Measurements from ENCODE around the gene MBOAT2.

Gene MBOAT2

DNA sequence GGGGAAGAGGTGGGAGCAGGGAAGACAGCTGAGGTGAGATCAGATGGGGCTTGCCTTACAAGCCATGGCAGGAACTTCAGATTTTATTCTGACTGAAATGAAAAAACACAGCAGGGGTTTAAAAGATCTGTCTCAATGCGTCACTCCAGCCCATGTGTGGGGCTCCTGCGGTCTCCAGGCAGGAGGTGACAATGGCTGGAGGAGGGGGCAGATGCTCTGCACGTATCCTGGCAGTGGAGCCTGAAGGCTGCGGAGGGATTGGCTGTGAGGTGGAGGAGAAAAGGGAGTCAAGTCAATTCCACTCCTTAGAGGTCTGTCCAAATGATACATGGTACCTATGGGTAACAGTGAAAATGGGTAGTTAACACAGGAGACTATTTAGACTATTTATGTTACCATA lies 125.6 kb downstream of the MBOAT2 start:
- intact Hi-C loops (cut with micrococcal nuclease): no loop called here
- H3K27me3 Mint-ChIP-seq: no peaks in the 10 kb centered on the region
- H3K4me1 Mint-ChIP-seq (ENCODE audit: low read depth): peaks cover 4% of the 10 kb centered on the region
- H3K9me3 Mint-ChIP-seq: no peaks in the 10 kb centered on the region
- no peak overlapping the region for H3K27ac Mint-ChIP-seq
- peaks cover 36% of the 10 kb centered on the region for H3K36me3 Mint-ChIP-seq (ENCODE audit: low read depth)
- no peak overlapping the region for H3K4me3 Mint-ChIP-seq

DNA sequence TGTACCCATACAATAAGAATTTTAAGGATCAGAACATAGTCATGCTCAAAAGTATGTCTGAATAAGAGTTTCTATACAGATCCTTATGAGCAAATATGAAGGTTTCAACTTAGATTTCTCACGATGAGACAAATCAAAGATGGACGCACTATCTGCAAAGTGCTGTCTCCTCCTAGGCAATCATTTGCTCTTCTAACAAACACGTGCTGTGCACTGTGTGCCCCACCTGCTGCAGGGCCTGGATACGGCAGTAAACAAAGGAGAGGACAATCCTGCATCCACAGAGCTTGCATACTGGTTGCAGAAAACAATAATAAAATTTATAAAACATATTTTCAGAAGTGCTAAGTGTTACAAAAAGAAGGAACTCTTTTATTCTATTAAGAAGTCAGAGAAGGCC lies 126.2 kb downstream of the MBOAT2 start:
- H3K4me3 Mint-ChIP-seq: no peak overlapping the region
- H3K4me1 Mint-ChIP-seq (ENCODE audit: low read depth): peaks cover 4% of the 10 kb centered on the region
- H3K9me3 Mint-ChIP-seq: no peaks in the 10 kb centered on the region
- H3K36me3 Mint-ChIP-seq (ENCODE audit: low read depth): peaks cover 38% of the 10 kb centered on the region
- no peak overlapping the region for H3K27ac Mint-ChIP-seq
- intact Hi-C loops (cut with micrococcal nuclease): no loop called here
- no peaks in the 10 kb centered on the region for H3K27me3 Mint-ChIP-seq

DNA sequence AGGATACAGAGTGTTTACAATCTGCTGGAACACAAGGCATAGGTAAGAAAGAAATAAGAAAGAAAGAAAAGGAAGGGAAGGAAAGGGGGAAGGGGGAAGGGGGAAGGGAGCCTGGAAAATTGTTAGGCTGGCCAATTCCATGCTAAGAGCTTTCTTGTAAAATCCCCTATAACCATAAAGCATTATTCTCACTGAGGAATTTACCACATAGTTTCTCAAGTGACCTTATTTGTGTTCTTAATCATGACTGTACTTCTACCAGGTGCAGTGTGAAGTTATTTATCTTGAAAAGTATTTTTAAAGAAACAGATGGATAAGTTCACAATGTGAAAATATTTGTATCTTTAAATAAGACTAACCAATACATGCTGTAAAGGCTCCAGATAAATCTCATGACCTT lies 126.9 kb downstream of the MBOAT2 start:
- Mint-ChIP-seq H3K4me1 (ENCODE audit: low read depth) (peaks cover 4% of the 10 kb centered on the region), H3K9me3 (no peaks in the 10 kb centered on the region), H3K4me3 (no peak overlapping the region), H3K36me3 (ENCODE audit: low read depth) (peaks cover 44% of the 10 kb centered on the region), H3K27ac (no peak overlapping the region), H3K27me3 (no peaks in the 10 kb centered on the region)
- intact Hi-C loops (cut with micrococcal nuclease): no loop called here

DNA sequence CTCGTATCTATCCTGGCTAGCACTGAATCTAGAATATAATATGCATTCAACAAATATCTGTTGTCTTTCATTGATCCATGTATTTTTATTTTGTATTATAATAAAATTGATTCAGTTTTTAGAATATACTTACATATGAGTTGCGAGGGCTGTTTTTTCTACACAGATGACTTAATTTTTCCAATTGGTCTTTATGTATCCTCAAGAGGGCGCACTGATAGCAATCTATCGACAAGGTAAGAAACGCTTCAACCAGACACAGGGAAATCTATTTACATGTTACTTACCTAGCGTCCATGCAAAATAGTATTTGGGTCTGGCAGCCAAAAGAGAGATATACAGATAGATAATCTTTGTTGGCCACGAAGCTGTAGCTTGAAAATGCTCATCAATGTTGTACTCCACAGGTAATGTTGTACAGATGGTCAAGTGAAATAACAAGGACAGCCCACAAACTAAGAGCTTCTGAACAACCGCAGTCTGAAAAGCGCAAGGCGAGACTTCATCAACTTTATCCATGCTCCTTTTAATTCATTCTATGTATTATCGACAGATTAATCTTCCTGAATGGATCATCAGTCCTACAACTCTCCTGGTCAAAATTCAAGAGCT lies 130.6 kb downstream of the MBOAT2 start:
- peaks cover 4% of the 10 kb centered on the region for H3K4me1 Mint-ChIP-seq (ENCODE audit: low read depth)
- no peak overlapping the region for H3K27ac Mint-ChIP-seq
- intact Hi-C loops (cut with micrococcal nuclease): loop anchor here (2.0 kb wide), 1 partner anchor 266 kb away; no protein-coding TSS in a partner anchor
- no peaks in the 10 kb centered on the region for H3K9me3 Mint-ChIP-seq
- H3K4me3 Mint-ChIP-seq: no peak overlapping the region
- H3K36me3 Mint-ChIP-seq (ENCODE audit: low read depth): peaks cover 22% of the 10 kb centered on the region
- no peaks in the 10 kb centered on the region for H3K27me3 Mint-ChIP-seq

GRCh38 chr2:8870441-8870840 lies 133.0 kb downstream of the MBOAT2 start:
- H3K27me3 Mint-ChIP-seq: no peaks in the 10 kb centered on the region
- H3K27ac Mint-ChIP-seq: no peak overlapping the region
- peaks cover 19% of the 10 kb centered on the region for H3K36me3 Mint-ChIP-seq (ENCODE audit: low read depth)
- no peaks in the 10 kb centered on the region for H3K9me3 Mint-ChIP-seq
- no peak overlapping the region for H3K4me3 Mint-ChIP-seq
- intact Hi-C loops (cut with micrococcal nuclease): no loop called here
- H3K4me1 Mint-ChIP-seq (ENCODE audit: low read depth): peaks cover 4% of the 10 kb centered on the region

- Mint-ChIP-seq H3K9me3 (no peaks in the 10 kb centered on the region), H3K36me3 (ENCODE audit: low read depth) (peaks cover 36% of the 10 kb centered on the region)
Measured at GRCh38 chr2:8867363-8867762, 136.1 kb downstream of the MBOAT2 start.

DNA sequence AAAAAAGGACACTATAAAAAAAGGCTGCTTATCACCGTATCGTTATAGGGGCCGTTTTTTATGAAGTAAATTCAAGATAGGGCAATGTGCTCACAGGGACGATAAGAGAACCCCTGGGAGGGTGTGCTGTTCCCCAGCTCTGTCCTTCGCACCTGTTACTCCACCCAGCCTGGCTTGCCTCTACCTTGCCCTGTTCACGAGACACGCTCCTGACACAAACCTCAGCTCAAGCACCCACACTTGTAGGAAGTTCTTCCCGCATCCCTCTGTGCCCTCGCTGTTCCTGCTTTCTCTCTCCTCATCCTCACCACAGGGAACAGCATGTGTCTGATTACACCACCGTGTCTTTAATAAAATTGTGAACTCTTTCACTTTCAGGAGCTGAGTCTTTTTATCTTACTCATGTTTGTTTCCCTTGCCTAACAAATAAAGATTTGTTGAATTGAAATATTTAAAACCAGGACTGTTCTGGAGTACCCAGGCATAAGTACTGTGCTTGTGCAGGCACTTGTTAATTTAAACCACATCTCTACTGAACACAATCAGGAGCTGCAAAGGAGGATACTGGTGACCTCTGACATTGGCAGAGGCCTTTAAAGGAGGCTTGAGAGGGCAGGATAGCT lies 140.0 kb downstream of the MBOAT2 start:
- no peaks in the 10 kb centered on the region for H3K27me3 Mint-ChIP-seq
- H3K4me3 Mint-ChIP-seq: no peak overlapping the region
- H3K9me3 Mint-ChIP-seq: no peaks in the 10 kb centered on the region
- H3K4me1 Mint-ChIP-seq (ENCODE audit: low read depth): no peaks in the 10 kb centered on the region
- no peak overlapping the region for H3K27ac Mint-ChIP-seq
- intact Hi-C loops (cut with micrococcal nuclease): no loop called here
- H3K36me3 Mint-ChIP-seq (ENCODE audit: low read depth): peaks cover 48% of the 10 kb centered on the region

More at GRCh38 chr2:8867363-8867762, 136.1 kb downstream of the MBOAT2 start:
- Mint-ChIP-seq H3K27ac (no peak overlapping the region), H3K27me3 (no peaks in the 10 kb centered on the region), H3K4me1 (ENCODE audit: low read depth) (no peaks in the 10 kb centered on the region), H3K4me3 (no peak overlapping the region)
- intact Hi-C loops (cut with micrococcal nuclease): no loop called here

DNA sequence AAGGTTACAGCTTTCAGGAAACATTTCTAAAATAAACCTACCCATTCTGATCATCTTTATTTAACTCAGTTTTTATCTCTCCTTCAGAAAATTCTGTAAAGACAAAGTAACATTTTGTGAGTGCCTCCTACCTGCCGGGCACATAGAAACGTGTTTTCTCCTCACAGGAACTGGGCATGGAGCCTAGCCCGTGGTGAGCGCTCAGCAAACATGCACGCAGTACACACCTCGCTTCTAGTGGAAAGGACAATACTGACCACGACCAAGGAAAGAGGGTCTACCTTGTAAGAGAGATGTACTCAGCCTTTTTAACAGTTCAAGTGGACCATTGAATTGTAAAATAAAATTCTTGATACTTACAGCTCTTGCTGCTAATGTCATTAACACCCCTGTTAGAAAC lies 141.3 kb downstream of the MBOAT2 start:
- H3K27ac Mint-ChIP-seq: no peak overlapping the region
- H3K36me3 Mint-ChIP-seq (ENCODE audit: low read depth): peaks cover 50% of the 10 kb centered on the region
- H3K27me3 Mint-ChIP-seq: no peaks in the 10 kb centered on the region
- intact Hi-C loops (cut with micrococcal nuclease): no loop called here
- no peaks in the 10 kb centered on the region for H3K9me3 Mint-ChIP-seq
- H3K4me1 Mint-ChIP-seq (ENCODE audit: low read depth): no peaks in the 10 kb centered on the region
- no peak overlapping the region for H3K4me3 Mint-ChIP-seq

DNA sequence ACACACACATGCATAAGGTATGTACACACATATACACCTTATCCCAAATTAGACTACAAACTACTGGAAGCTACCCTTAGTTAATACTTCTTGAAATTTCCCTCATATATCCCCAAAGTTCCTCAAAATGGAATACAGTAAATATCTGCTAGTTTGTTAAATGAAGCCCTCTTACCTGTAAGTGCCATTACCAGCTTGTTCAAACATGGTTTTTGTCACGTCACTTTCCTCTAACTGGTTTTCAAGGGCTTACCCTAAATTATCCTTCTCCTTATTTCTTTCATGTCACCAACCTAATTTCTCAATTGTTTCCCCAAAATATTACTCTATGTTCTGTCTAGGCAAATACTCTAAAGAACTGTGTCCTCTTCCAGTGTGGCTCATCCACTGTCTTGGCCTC lies 141.7 kb downstream of the MBOAT2 start:
- H3K4me1 Mint-ChIP-seq (ENCODE audit: low read depth): no peaks in the 10 kb centered on the region
- H3K27me3 Mint-ChIP-seq: no peaks in the 10 kb centered on the region
- H3K27ac Mint-ChIP-seq: no peak overlapping the region
- intact Hi-C loops (cut with micrococcal nuclease): no loop called here
- H3K9me3 Mint-ChIP-seq: no peaks in the 10 kb centered on the region
- H3K36me3 Mint-ChIP-seq (ENCODE audit: low read depth): peaks cover 47% of the 10 kb centered on the region
- H3K4me3 Mint-ChIP-seq: no peak overlapping the region

DNA sequence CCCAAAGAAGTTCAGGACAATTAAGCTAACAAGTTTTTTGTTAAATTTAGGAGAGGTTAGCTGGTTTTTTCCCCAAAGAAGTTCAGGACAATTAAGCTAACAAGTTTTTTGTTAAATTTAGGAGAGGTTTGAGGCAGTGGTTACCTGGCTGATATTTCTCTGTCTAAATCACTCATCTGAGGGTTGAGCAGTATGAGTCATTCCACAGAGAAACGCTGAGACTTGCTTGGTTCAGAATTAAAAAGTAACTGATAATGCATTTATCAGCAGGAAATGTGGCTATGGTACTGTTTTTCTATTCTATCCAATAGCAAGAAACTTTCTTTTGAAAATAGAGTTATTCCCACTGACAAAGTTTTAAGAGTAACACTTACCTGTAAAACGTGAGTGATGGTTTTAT lies 143.2 kb downstream of the MBOAT2 start:
- no peaks in the 10 kb centered on the region for H3K4me1 Mint-ChIP-seq (ENCODE audit: low read depth)
- H3K9me3 Mint-ChIP-seq: no peaks in the 10 kb centered on the region
- H3K4me3 Mint-ChIP-seq: no peak overlapping the region
- no peak overlapping the region for H3K27ac Mint-ChIP-seq
- H3K27me3 Mint-ChIP-seq: no peaks in the 10 kb centered on the region
- peaks cover 47% of the 10 kb centered on the region for H3K36me3 Mint-ChIP-seq (ENCODE audit: low read depth)
- intact Hi-C loops (cut with micrococcal nuclease): no loop called here

GRCh38 chr2:8858910-8859309 lies 144.6 kb downstream of the MBOAT2 start:
- no peak overlapping the region for H3K4me3 Mint-ChIP-seq
- no peaks in the 10 kb centered on the region for H3K4me1 Mint-ChIP-seq (ENCODE audit: low read depth)
- no peak overlapping the region for H3K27ac Mint-ChIP-seq
- H3K27me3 Mint-ChIP-seq: no peaks in the 10 kb centered on the region
- intact Hi-C loops (cut with micrococcal nuclease): no loop called here
- H3K36me3 Mint-ChIP-seq (ENCODE audit: low read depth): peaks cover 37% of the 10 kb centered on the region
- no peaks in the 10 kb centered on the region for H3K9me3 Mint-ChIP-seq

GRCh38 chr2:8858264-8858663 lies 145.2 kb downstream of the MBOAT2 start:
- no peak overlapping the region for H3K27ac Mint-ChIP-seq
- intact Hi-C loops (cut with micrococcal nuclease): no loop called here

DNA sequence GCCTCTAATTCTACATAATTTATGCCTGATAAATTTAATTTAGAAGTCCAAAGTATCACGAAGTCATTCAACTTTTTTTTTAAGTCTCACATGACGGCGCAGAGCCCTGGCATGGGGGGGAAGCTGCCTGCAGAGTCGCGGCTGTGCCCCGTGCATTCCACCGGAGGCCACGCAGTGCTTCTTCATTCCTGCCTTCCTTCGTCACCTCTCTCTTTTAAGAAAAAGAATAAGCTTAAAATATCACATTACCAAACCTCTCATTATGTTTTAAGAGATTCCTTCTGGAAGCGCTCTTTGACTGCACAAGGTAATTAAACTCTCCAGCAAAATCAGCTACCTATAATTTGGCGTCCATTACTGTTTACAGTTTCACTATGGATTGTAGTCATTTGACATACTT lies 145.8 kb downstream of the MBOAT2 start:
- intact Hi-C loops (cut with micrococcal nuclease): no loop called here
- Mint-ChIP-seq H3K27ac (no peak overlapping the region), H3K4me3 (no peak overlapping the region), H3K9me3 (no peaks in the 10 kb centered on the region), H3K36me3 (ENCODE audit: low read depth) (peaks cover 30% of the 10 kb centered on the region), H3K4me1 (ENCODE audit: low read depth) (no peaks in the 10 kb centered on the region), H3K27me3 (no peaks in the 10 kb centered on the region)

More at GRCh38 chr2:8858264-8858663, 145.2 kb downstream of the MBOAT2 start:
- Mint-ChIP-seq H3K4me1 (ENCODE audit: low read depth) (no peaks in the 10 kb centered on the region), H3K4me3 (no peak overlapping the region), H3K36me3 (ENCODE audit: low read depth) (peaks cover 31% of the 10 kb centered on the region), H3K27me3 (no peaks in the 10 kb centered on the region), H3K9me3 (no peaks in the 10 kb centered on the region)

DNA sequence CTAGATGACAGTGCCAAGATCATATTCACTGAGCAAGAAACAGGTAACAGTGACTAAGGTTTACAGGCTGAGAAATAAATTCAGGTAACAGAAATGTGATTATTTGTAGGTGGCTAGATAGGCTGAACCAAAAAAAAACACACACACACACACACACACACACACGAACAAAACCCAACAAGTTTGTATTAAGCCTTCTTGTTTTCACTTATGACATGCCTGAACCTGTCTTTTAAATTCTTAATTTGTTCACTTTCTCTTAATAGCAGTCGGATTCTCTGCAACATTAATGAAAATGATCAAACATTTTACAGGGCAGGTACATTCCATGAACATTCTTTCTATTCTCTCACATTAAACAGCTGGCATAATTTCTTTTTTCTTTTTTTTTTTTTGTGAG lies 147.3 kb downstream of the MBOAT2 start:
- intact Hi-C loops (cut with micrococcal nuclease): no loop called here
- no peak overlapping the region for H3K4me3 Mint-ChIP-seq
- no peaks in the 10 kb centered on the region for H3K9me3 Mint-ChIP-seq
- H3K4me1 Mint-ChIP-seq (ENCODE audit: low read depth): no peaks in the 10 kb centered on the region
- no peaks in the 10 kb centered on the region for H3K27me3 Mint-ChIP-seq
- peaks cover 18% of the 10 kb centered on the region for H3K36me3 Mint-ChIP-seq (ENCODE audit: low read depth)
- no peak overlapping the region for H3K27ac Mint-ChIP-seq

DNA sequence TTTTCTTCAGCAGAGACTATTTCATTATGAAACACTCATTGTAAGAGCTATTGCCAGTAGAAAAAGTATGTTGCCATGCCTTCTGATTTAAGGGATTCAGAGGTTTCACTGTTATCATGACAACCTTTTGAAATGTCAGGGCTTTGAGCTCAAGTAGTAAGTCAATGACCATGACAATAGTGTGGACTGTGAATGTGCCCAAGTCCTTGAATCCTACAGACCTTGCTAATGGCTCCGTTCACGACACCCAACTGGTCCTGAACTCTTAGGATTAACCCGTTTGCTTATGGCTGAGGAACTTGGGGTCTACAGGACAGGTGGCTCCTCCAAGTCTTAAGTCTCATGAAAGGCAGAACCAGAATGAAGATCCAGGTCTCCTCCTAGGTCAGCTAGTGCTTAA lies 148.5 kb downstream of the MBOAT2 start:
- Mint-ChIP-seq H3K27ac (no peak overlapping the region), H3K27me3 (peaks cover 2% of the 10 kb centered on the region)
- intact Hi-C loops (cut with micrococcal nuclease): no loop called here

More for the DNA sequence above, 148.5 kb downstream of the MBOAT2 start:
- peaks cover 12% of the 10 kb centered on the region for H3K36me3 Mint-ChIP-seq (ENCODE audit: low read depth)
- no peaks in the 10 kb centered on the region for H3K4me1 Mint-ChIP-seq (ENCODE audit: low read depth)
- no peaks in the 10 kb centered on the region for H3K9me3 Mint-ChIP-seq
- H3K4me3 Mint-ChIP-seq: no peak overlapping the region

Measured in dendritic cell treated with granulocyte-macrophage colony-stimulating factor and Interleukin-4, amounts not matched to agents 40 ng/mL and 50 ng/mL, for 4 days (primary cell).